Suppressor macrophage treated with lipopolysaccharide for 4 hours (primary cell): ENCODE data around the gene KLHL6.
"Not testable (repeated sequence)": the region's sequence is repeated elsewhere in the genome, so short reads cannot be mapped to it uniquely, and the experiment has no call there.

Experiments
- DNase-seq: peaks from one replicate; pipeline ENCODE4 v3.0.0-alpha.2; 2020

KLHL6 gene

DNA sequence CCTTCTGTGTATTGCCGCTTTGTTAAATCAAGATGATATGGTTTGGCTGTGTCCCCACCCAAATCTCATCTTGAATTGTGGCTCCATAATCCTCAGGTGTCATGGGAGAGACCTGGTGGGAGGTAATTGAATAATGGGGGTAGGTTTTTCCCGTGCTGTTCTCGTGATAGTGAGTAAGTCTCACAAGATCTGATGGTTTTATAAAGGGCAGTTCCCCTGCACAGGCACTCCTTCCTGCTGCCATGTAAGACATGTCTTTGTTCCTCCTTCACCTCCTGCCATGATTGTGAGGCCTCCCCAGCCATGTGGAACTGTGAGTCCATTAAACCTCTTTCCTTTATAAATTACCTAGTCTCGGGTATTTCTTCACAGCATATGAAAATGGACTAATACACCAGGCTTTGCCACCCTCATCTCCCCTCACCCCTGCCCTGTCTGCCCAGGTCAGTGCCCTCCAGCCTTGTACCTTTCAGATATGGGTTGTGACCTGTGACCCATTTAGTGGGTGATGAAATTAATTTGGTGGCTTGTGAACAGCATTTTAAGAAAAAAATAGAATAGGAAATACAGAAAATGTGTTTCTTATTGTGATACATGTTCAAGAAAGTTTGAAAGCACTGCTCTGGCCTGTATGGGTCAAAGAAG is 71.0 kb downstream of the KLHL6 start:
- no peak for DNase-seq

DNA sequence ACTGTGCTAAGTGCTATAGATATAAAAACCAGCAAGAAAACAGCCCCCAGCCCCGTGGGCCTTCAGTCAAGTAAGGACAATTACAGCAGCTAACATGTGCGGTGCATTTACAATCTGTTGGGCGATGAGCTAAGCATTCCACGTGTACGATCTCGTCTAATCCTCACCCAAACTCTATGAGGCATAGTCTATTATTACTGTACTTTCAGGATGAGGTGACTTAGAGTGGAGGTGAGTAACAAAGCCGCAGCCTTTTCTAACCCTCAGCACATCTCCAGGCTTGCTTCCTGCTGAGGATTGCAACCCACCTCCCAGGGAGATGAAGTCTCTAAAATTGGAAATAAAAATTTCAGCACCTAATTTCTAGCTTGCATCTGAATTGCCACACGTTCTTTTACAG is 73.9 kb downstream of the KLHL6 start:
- DNase-seq, result no peak

DNA sequence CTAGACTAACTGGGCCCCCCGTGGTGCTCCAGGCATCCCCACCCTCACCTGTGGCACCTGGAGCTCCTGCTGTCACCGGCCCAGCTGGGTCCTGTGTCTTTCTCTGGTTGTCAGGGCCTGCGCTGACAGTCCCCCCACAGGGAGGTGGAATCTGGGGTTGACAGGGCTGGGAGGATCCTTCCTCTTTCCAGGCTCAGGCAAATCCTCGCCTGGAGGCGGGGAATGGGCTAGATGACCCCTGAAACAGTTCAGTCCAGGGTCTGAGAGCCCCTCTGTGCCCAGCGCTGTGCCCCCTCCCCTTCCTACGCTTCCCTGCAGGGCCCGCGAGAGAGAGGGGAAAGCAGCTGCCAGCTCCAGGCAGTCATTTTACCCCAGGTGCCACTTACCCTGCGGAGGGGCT is 77.0 kb downstream of the KLHL6 start:
- no peak for DNase-seq

DNA sequence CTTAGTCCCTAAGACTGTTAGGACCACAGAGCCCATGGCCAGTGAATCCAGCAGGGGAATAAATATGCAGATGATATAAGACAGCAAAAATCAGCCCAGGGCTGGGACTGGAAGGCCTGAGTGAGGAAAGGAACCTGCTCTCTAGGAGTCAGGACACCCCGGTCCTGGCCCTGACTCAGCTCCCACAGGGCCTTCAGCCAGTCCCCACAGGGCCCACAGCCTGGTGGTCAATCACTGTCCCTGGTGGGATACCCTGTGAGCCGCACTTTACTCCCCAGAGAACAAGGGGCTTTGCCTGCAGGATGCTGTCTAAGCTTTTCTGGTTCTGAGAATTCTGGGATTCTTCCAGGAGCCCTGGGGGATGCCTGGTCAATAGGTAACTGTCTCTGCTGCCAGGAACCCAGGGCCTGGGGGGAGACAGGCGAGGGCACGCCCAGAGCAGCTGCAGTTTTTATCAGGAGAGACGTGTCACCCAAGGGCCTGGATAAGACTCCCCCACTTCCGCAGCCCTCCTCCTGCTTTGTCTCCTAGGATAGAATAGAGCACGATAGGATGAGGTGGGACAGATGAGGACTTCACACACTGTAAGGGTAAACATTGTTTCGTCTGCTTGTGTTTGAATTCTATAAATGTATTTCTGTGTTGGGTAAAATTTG is 77.6 kb downstream of the KLHL6 start:
- no peak for DNase-seq

DNA sequence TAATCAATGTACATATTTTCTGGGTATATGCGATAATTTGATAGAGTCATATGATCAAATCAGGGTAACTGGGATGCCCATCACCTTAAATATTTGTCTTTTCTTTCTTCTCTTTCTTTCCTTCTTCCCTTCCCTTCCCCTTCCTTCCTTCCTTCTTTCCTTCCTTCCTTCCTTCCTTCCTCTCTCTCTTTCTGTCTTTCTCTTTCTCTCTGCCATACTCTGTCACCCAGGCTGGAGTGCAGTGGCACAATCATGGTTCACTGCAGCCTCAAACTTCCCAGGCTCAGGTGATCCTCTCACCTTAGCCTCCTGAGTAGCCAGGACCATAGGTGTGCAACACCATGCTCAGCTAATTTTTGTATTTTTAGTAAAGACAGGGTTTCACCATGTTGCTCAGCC is 79.7 kb downstream of the KLHL6 start:
- not testable (repeated sequence) for DNase-seq

DNA sequence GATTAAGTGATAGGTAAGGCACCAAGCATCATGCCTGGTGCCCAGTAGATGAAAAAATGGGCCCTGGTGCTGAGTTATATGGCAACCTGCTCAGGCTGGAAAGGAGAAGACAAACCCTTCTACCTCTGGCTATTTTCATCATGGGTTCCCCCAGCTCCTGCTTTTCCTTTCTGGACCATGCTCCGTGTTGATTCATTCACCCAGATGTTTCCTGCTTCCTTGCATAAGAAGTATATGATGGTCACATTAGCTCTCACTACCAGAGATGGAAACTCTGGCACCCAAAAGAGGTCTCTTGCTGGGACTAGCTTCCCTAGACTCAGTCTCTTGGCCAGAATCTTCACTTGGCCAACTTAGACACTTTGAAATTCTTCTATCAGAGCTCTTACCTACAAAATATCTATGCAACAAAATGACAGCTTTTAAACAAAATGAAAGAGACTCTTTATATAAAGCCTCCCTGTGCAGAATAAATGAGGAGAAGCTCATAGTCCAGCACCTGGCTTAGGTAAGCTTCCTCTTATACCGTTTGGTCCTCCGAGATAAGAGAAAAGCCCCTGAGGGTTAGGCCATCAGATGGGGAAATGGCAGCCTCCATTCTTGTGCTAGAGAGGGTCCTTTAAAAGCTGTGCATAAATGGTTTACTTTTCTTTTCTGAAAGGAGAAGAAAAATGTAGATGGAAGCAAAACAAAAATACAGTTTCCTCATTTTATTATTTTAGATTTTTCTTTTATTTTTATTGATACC is 80.3 kb downstream of the KLHL6 start:
- peak; percentile 19 for DNase-seq

DNA sequence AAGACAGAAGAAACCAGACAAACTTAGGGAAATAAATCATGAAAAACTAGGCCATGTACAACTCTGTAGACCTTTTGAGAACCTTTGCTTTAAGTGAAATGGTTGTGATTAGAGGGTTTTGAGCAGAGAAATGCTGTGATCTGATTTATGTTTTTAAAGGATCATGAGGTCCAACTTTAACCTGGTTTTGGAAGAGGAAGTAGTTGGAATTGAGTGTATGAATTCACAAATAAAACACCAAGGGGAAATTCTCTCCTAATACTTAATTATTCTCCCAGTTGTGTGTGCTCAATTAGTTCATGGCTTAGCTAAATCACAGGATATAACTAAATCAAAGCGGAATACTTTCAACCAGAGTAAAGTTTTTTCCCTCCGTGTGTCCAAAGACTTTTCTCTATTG is 81.5 kb downstream of the KLHL6 start:
- DNase-seq, result no peak

DNA sequence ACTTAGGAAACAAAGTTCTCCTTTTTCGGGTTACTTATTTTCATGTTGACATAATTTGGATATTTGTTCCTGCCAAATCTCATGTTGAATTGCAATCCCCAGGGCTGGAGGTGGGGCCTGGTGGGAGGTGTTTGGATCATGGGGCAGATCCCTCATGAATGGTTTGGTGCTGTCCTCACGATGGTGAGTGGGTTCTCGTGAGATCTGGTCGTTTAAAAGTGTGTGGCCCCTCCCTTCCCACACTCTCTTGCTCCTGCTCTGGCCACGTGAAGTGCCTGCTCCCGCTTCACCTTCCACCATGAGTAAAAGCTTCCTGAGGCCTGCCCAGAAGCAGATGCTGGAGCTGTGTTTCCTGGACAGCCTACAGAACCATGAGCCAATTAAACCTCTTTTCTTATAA is 83.4 kb downstream of the KLHL6 start:
- no peak for DNase-seq

DNA sequence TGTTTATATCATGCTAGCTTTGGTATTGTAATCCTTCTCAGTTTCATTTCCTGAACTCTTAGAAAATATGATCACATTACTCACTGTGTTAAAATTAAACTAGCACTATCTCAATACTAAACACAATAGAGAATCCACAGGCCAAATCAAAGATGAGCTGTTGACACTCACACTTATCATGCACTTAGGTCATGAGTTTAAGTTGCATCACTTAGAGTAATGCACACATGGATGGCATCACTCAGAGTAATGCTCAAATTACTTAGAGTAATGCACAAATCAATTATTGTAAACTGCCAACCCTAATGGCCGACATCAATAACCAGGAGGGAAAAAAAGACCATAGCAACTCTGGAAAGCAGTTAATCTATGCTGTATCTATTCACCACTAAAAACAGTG is 87.1 kb downstream of the KLHL6 start:
- DNase-seq, result peak; percentile 39

DNA sequence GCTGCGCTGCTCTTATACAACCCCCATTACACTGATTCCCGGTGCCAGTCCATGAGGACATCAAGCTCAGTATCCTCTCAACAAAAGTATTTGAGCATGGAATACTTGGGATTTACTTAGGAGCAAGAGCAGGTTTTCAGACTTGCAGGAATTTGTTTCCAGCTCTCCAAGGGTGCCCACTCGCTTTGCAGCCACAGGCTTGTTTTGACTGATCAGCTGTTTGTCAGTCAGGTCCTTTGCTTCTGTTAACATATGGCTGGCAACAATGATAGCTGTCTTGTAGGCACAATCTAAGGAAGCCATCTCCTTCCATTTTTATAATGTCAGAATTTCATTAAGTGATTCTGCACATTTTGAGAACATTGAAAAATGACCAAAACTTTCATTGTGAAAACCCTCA is 88.9 kb downstream of the KLHL6 start:
- no peak for DNase-seq

DNA sequence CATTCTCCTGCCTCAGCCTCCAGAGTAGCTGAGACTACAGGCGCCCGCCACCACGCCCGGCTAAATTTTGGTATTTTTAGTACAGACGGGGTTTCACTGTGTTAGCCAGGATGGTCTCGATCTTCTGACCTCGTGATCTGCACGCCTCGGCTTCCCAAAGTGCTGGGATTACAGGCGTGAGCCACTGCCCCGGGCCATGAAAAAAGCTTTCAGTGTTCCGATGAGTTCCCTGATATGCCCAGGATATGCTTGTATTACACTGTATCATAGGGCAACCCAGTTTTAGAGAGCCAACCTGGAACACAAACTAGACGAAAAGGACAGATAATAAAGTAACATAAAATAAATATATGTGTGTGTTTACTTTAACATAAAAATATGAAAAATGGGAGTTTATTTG is 89.8 kb downstream of the KLHL6 start:
- DNase-seq, result not testable (repeated sequence)

DNA sequence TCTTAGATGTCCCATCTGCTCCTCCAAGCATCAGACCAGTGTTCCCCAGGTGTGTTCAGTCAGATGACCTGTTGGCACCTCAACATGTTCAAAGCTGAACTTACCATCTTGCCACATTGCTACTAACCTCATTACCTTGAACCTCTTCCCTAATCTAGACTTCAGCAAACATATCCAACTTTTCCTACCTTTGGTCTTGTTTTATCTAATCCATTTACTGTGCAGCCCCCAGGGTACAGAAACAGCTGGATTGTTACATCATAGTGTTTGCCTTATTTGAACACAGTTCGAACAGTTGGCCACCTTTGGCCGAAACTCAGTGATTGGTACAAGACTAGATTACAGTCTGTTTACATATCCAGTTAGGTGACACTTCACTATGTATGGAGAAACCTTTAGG is 91.0 kb downstream of the KLHL6 start:
- no peak for DNase-seq

DNA sequence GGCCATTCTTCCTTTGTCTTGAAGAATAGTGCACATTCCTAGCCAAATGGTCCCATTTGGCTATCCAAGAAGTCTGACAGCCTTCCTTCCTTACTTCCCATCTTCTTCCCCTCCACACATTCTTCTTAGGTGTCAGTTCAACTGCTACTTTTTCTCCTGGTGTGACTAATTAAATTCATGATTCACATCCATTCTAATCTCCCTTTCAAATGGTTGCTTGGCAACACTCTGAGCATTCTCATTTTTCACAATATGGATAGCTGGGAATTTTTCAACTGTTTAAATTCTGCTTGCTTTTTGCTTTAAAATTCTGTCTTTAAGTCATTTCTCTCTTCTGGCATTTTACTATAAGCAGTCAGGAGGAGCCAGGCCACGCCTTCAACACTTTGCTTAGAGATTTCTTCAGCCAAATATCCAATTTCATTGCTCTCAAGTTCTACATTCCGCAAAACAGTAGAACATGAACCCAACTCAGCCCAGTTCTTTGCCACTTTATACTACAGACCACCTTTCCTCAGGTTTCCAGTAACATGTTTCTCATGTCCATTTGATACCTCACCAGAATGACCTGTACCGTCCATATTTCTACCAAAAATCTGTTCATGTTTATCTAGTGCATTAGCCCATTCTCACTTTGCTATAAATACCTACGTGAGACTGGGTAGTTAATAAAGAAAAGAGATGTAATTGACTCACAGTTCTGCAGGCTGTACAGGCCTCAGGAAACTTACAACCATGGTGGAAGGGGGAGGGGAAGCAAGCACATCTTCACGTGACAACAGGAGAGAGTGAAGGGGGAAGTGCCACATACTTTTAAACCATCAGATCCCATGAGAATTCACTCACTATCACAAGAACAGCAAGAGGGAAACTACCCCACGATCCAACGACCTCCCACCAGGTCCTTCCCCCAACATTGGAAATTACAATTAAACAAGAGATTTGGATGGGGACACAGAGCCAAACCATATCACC is 95.1 kb downstream of the KLHL6 start:
- no peak for DNase-seq

DNA sequence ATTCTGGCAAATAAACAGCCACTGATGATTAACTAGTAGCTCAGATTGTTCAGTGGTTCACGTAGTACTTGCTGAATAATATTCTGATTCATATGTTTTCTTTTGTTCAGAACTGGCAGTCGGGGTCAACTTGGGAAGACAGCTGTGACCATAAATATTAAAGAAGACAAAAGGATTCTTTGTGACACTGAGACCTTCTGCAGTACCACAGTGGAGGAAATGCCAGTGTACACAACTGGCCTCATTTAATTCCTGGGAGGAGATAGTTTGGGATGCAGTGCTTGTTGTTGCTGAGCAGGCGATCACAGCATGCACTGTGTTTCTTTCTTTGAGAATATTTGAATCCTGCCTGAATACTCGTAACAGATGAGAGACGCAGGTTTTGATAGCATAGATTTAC is 100.4 kb downstream of the KLHL6 start:
- no peak for DNase-seq

DNA sequence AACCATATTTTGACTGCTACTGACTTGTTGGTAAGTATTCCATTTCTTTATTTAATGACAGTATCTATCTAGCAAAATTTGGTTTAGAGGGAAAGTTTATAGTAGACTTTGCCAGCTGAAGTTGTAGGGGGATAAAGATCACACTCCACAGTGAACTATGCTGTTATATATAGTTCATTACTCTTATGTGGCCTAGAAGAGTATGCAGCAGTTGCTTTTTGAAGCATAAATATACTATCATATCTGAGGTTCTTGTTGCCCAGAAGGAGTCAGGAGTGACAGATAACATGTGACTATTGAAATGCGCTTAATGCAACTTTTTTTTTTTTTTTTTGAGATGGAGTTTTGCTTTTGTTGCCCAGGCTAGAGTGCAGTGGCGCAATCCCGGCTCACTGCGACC is 101.4 kb downstream of the KLHL6 start:
- no peak for DNase-seq

DNA sequence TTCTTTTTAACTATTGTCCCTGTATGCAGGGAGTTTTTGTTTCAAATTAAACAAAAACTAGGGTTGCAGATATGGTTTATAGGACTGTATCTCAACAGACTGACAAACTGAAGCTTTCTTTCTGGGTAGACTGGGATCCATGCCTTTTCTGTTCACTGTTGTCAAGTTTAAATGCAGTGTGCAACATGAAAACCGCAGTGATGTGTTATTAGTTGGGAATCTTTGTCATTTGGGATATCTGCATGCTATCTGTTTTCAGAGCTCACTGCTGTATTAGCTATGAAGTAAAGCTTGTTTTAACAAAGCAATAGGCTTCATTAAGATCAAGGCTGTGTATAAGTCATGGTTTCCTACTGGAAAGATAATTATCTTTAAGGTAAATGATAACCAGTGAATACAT is 105.7 kb downstream of the KLHL6 start:
- DNase-seq, result no peak

DNA sequence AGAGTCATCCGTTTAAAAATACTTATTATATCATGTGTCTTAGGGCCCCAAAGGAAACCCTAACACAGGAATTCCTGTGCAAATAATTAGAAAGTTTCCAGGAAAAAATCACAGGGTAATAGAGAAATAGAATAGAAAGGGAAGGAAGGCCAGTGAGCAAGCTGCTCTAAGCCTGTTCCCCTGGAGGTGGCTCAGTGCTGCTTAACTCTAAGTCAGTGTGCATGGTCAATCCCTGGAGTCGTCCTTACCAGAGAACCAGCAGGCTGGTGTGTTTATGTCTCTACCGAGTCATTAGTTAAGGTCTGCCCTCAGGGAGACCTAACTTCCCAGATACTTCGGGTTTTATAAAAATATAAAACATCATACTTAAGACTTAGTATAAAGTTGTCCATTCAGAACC is 106.1 kb downstream of the KLHL6 start:
- DNase-seq, result peak; percentile 26

DNA sequence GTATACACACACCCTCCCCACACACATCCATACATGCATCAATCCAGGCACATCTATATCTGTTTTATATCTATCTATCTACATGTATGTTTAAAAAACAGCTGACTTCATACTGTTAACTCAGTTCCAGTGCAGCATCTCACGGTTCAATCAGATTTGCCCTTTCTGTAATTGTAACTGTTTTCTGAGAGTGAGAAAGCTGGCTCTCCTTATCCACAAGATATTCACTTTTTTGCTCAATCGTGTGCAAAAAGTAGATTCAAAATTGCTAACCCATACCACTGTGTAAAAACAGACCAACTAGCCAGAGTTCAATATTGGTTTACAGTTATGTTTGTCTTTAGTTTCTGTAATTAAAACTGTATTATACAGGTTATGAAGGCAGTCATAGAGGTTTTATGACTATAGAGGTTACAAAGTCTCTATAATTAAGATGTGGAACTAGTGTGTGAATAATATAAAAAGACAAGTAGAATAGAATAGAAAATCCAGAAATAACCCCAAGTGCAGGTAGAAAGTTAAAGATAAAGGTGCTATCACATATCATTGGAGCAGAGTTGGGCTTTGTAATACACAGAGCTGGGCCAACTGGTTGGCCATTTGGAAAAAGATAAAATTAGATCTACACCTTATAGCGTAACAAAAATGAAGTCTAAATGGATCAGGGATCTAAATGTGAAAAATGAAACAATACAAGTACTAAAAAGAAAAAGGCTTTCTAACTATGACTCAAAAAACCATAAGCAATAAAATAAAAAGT is 107.0 kb downstream of the KLHL6 start:
- no peak for DNase-seq

DNA sequence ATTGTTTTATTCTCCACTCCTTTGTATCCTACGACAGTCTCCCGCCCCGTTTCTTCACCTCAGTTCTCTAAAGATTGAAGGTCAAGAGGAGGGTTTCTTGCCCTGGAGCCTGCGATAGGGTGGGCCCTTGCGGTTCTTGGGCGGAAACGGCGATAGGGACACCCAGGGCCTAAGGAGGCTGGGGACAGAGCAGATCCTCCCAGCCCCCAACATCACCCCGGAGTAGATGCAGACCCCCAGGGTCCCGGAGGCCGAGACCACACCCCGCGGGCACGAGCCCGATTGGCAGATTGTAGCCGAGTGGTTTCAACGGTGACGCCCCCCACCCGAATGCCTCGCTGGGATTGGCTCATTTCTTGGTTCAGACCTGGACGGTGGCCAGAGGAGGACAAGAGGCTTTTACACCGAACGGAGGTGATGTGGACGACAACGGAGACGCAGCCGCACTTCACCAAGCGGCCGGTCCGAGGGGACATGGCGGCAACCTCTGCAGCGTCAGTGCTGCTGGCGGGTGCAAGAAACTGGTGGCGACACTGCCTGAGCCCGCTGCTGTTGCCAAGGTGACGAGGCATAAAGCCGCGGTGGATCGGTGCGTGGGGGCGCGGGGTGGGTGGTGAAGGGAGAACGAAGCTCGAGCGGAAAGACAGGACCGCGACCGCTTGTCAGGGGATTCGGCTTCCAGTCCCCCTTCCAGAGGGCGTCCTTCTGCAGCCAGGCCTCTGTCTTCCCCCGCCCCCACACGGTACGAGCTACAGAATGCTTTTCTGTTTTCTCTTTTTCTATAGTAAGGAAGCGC is 108.1 kb downstream of the KLHL6 start:
- DNase-seq, result peak; percentile 87

DNA sequence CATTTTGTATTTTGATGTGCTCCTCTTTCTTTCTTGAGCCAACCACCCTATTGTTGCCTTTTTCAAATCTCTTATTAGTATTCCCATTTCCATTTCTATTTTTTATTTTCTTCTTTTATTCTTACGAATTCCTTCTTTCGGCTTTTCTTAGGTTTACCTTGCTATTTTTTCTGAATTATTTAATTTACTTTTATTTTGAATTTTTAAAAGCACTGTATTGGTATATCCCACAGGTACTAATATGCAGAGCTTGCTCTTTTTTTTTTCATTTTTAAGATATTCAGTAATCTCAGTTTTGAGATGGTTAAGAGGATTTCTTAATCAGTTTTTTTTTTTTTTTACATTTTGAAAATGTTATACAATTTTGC is 108.7 kb downstream of the KLHL6 start:
- DNase-seq, result no peak

DNA sequence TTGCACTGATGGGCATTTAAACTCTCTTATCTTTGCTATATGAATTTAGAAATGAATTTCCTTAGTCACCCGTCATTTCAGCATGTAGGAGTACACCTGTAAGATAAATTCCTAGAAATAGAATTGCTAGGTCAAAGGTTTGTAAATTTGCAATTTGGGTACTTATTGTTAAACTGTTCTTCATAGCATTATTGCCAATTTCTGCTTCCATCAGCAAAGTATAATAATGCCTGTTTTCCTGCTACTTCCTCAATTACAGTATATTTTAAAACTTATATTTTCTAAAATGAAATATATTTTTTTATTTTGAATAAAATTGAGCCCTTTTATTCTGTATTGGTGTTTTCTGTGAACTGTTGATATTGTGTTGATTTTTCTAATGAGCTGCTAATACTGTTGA is 110.8 kb downstream of the KLHL6 start:
- no peak for DNase-seq
